Breast epithelium (tissue), 4 donors: ENCODE measurements around the gene VPS72. TPM values are rescaled to one million over a fixed set of nuclear protein-coding genes. Genes with fewer than 3 reads are reported as not detected.

Experiments
- DNase-seq, 2 donors: peaks; one replicate each; pipeline ENCODE4 v3.0.0-alpha.2; 2019; ENCODE audit warnings: low spot score in 2 of 2
- H3K27ac ChIP-seq, 2 donors: fragments of 200-600 bp; sonication (generic) in 1 of 2; one replicate each; pipeline ENCODE4 v1.5.1; 2016 to 2019; ENCODE audit warnings: mild to moderate bottlenecking in 1 of 2
- H3K27me3 ChIP-seq, 2 donors: fragments of 200-600 bp; sonication (generic) in 1 of 2; one replicate each; pipeline versions ENCODE4 v1.5.1 to v1.6.0; 2017 to 2019; ENCODE audit warnings: control low read depth in 1 of 2, mild to moderate bottlenecking in 1 of 2
- H3K36me3 ChIP-seq: fragments of 200-600 bp; one replicate; pipeline ENCODE4 v1.5.1; 2019
- H3K4me1 ChIP-seq, 2 donors: fragments of 200-600 bp; sonication (generic); one replicate each; pipeline ENCODE4 v1.5.1; 2016 to 2019; ENCODE audit warnings: control low read depth in 1 of 2
- H3K4me3 ChIP-seq, 3 donors: fragments of 200-600 bp; sonication (generic); 1 replicate in 2 of 3; 2 replicates in 1 of 3; pipeline ENCODE4 v1.5.1; 2016 to 2019; ENCODE audit warnings: mild to moderate bottlenecking in 3 of 3, moderate library complexity in 2 of 3
- H3K9me3 ChIP-seq, 2 donors: fragments of 200-600 bp; sonication (generic) in 1 of 2; one replicate each; pipeline ENCODE4 v1.5.1; 2016 to 2019; ENCODE audit warnings: control low read depth in 1 of 2
- POLR2A ChIP-seq: fragments of 450-650 bp; IDR thresholded peaks from one replicate; pipeline ENCODE4 v1.6.1; 2016; ENCODE audit warnings: antibody characterized with exemption, mild to moderate bottlenecking, moderate library complexity
- POLR2AphosphoS5 ChIP-seq, 3 donors: sonication (generic); formaldehyde crosslinking; IDR thresholded peaks; one replicate each; pipeline ENCODE4 v1.6.1; 2017; ENCODE audit warnings: antibody characterized with exemption in 3 of 3
- intact Hi-C: fragments of 100-400 bp; cut with DNase I; formaldehyde crosslinking; loops from one replicate; pipeline ENCODE4 v1.15.1; 2023; ENCODE audit warnings: low total_unique reads
- total RNA-seq, 3 donors: library from RNA; depleted of rRNA; stranded (reverse); fragments of >200 nt; gene quantifications; one replicate each; pipeline ENCODE4 v1.1.0, GENCODE V29; 2016
- TF ChIP-seq, protein P1 (sequence below), 3 donors: fragments of 450-650 bp; IDR thresholded peaks; one replicate each; pipeline ENCODE4 v1.5.1; 2016 to 2017; ENCODE audit warnings: antibody characterized with exemption in 3 of 3, mild to moderate bottlenecking in 3 of 3, moderate library complexity in 3 of 3

The VPS72 gene
- total RNA-seq, 3 donors from 2014 or later = 34.6 to 49.0 (median 34.7) TPM

GRCh38 chr1:151166505-151166956 is 23.5 kb downstream of the VPS72 start:
- intact Hi-C loops = no loop called here
- peaks cover 4 to 17% of the 10 kb centered on the region in 2 donors for H3K4me1 ChIP-seq
- no peak for DNase-seq
- no peaks in the 10 kb centered on the region for H3K9me3 ChIP-seq
- H3K27me3 ChIP-seq = no peaks in the 10 kb centered on the region
- no peaks in the 10 kb centered on the region for H3K36me3 ChIP-seq
- H3K27ac ChIP-seq = peak overlapping the region; percentile 67 to 86
- H3K4me3 ChIP-seq = peak overlapping the region; percentile 67 to 82 (median 70)
- no peak for TF ChIP-seq POLR2AphosphoS5 (IDR thresholded peaks at IDR 0.05)
- TF ChIP-seq, protein P1, sequence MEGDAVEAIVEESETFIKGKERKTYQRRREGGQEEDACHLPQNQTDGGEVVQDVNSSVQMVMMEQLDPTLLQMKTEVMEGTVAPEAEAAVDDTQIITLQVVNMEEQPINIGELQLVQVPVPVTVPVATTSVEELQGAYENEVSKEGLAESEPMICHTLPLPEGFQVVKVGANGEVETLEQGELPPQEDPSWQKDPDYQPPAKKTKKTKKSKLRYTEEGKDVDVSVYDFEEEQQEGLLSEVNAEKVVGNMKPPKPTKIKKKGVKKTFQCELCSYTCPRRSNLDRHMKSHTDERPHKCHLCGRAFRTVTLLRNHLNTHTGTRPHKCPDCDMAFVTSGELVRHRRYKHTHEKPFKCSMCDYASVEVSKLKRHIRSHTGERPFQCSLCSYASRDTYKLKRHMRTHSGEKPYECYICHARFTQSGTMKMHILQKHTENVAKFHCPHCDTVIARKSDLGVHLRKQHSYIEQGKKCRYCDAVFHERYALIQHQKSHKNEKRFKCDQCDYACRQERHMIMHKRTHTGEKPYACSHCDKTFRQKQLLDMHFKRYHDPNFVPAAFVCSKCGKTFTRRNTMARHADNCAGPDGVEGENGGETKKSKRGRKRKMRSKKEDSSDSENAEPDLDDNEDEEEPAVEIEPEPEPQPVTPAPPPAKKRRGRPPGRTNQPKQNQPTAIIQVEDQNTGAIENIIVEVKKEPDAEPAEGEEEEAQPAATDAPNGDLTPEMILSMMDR (IDR thresholded peaks at IDR 0.05) = no peak
- TF ChIP-seq POLR2A = no peak

GRCh38 chr1:151165738-151166504 is 24.1 kb downstream of the VPS72 start, which contains the start of the genes LYSMD1 and SCNM1:
TSS of gene LYSMD1 (minus strand) at chr1:151165902. CDS start at chr1:151165258, 644 bp downstream.
TSS of gene SCNM1 (plus strand) at chr1:151166144. CDS start at chr1:151166153, 9 bp downstream.
- intact Hi-C loops = no loop called here
- H3K27me3 ChIP-seq = no peaks in the 10 kb centered on the region

DNA sequence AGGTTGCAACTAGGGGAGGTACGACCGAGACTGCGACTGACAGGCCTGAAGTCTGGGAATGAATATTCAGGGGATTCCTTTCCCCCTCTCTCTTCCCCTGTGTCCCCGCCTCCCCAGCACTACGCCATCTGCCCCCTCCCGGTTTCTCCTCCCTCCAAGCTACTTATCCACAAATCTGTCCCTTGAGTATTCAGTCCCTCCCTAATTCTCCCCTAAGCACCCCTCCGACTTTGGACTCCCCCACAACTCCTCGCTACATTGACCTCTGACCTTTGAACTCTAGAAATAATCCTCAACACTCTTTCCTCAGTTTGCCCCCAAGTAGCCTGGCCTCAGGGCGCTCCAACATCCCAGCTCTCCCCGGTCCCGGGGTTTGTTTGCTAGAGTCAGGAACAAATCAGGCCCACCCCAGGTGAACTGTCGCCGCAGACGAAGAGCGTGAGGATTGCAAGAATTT is 24.7 kb downstream of the VPS72 start:
- TF ChIP-seq POLR2A = no peak
- TF ChIP-seq, protein P1 (IDR thresholded peaks at IDR 0.05) = no peak
- TF ChIP-seq POLR2AphosphoS5 (IDR thresholded peaks at IDR 0.05) = no peak
- Histone ChIP-seq H3K4me3 (peak overlapping the region; percentile 67 to 82 (median 70)), H3K27me3 (no peaks in the 10 kb centered on the region), H3K9me3 (no peaks in the 10 kb centered on the region), H3K27ac (peak overlapping the region; percentile 86 to 90), H3K4me1 (peaks cover 4 to 17% of the 10 kb centered on the region in 2 donors), H3K36me3 (no peaks in the 10 kb centered on the region)
- peak in 1 of 2 donors; percentile 41 for DNase-seq
- intact Hi-C loops = no loop called here

More at GRCh38 chr1:151165738-151166504, 24.1 kb downstream of the VPS72 start, which contains the start of the genes LYSMD1 and SCNM1:
- H3K9me3 ChIP-seq = no peaks in the 10 kb centered on the region
- no peaks in the 10 kb centered on the region for H3K36me3 ChIP-seq
- peak; percentile 93 to 97 for DNase-seq
- peak within 1 kb of the TSS; percentile 67 to 82 (median 70) for H3K4me3 ChIP-seq
- TF ChIP-seq POLR2A = no peak
- peak; percentile 97 to 99 (median 99) for TF ChIP-seq POLR2AphosphoS5 (IDR thresholded peaks at IDR 0.05)
- TF ChIP-seq, protein P1 (IDR thresholded peaks at IDR 0.05) = peak in 2 of 3 donors; percentile 33 to 53
- peaks cover 4 to 17% of the 10 kb centered on the region in 2 donors for H3K4me1 ChIP-seq
- H3K27ac ChIP-seq = peak within 1 kb of the TSS; percentile 86 to 90

GRCh38 chr1:151164732-151165280 is 25.2 kb downstream of the VPS72 start:
- Histone ChIP-seq H3K9me3 (no peaks in the 10 kb centered on the region), H3K4me1 (peaks cover 4 to 17% of the 10 kb centered on the region in 2 donors), H3K27ac (peak overlapping the region; percentile 86 to 90), H3K27me3 (no peaks in the 10 kb centered on the region), H3K4me3 (peak overlapping the region; percentile 67 to 82 (median 70)), H3K36me3 (no peaks in the 10 kb centered on the region)
- intact Hi-C loops = no loop called here
- no peak for DNase-seq
- TF ChIP-seq, protein P1 (IDR thresholded peaks at IDR 0.05) = no peak
- TF ChIP-seq POLR2AphosphoS5 (IDR thresholded peaks at IDR 0.05) = peak in 1 of 3 donors; percentile 7
- TF ChIP-seq POLR2A = no peak
